T-helper 2 cell (primary cell): ENCODE results near the gene ITGB3BP.

Source experiments
- DNase-seq, 5 experiments: peaks; one replicate each; pipeline versions ENCODE4 v3.0.0 to v3.0.0-alpha.2; 2012 to 2022

The ITGB3BP gene

DNA sequence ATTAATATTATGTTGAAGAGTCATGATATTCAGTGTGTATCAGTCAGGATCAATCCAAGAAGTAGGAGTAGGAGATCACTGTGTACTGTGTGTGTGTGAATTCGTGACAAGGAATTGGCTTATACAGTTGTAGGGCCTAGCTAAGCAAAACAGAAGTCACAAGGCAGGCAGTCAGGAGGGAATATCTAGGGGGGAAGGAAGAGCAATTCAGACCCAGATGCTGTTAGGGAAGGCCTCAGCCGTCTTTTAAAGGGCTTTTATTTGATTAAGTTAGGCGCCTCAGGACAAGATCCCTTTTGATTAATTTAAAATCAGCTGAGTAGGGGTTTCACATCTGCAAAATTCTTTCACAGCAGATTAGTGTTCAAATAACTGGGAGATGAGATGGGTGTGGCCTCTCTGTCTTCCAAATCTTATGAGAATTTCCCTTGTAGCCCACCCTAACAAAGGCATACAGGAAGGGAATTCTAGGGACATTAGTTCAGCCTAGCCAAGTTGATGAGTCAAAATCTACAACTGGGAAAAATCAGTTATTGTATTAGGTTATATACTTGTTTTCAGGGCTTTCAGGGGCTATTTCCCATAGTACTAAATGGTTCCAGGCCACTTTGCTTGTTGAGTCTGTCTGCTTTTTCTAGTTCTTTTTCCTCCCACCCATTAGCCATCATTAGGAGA, 108.2 kb downstream of the ITGB3BP start:
- no peak for DNase-seq

DNA sequence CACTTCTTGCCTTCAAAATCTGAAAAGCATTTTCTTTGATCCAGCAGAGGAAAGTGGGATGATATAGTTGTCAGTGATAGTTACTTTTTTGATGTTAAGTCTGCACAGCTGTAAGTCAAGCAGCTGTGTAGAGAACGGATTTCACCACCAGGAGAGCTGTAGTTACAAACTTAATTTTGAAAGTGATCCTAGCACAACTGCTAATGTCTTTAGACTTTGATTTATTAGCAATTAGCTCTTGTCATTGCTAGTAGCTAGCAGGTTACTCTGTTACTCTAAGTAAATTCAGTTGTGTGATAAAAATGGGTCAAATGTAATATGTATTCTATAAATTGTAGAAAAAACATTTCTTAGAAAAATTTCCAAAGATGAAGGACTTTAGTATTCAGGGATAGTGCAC, 109.6 kb downstream of the ITGB3BP start:
- DNase-seq: no peak

DNA sequence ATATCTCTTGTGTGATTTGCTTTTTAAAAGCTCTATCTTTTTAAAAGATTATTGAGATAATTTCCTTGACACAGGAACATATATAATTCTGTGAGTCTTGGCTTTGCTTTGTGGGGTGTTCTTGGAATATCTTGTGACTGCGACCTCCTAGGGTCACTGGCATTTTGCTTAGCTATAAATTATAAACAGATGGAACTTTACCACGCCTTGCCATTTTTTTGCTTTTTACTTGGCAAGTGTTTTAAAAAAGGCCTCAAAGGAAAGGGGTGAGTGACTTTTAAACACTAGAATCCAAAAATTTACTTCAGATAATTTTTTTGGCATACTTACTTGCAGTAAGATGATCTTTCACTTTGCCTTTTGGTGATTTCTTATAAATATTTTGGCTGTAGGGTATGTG, 112.0 kb downstream of the ITGB3BP start:
- DNase-seq: no peak

DNA sequence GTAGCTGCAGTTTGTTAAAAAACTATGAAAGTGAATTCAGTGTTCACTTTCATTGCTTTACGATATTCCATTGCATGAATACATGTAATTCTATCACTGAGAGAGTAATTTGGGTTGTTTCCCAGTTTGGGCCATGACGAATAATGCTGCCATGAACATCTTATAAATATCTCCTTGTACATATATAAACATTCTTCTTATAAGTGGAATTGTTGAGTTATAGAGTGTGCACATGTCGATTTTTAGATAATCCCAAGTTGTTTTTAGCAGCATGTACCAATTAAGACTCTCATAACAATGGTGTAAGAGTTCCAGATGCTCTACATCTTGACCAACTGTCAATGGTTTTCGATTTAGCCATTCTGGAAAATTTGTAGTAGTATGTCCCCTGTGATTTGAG, 114.7 kb downstream of the ITGB3BP start:
- DNase-seq: no peak

DNA sequence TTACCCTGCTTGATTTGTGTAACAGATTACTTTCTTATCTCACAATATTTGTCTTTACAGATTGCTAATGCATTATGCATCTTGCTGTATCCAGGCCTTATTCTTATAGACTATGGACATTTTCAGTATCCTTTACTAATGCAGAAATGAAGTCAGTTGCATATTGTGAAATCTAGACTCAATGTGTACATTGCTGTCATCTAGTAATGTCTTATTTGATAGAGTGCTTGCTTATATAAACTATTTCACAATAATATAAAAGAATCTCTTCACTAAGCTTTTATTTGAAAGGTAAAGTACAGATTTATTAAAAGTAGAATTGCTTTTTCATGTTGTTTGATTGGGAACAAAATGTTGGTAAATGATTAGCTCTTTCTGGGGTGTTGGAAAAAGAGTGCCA, 116.0 kb downstream of the ITGB3BP start:
- no peak for DNase-seq

DNA sequence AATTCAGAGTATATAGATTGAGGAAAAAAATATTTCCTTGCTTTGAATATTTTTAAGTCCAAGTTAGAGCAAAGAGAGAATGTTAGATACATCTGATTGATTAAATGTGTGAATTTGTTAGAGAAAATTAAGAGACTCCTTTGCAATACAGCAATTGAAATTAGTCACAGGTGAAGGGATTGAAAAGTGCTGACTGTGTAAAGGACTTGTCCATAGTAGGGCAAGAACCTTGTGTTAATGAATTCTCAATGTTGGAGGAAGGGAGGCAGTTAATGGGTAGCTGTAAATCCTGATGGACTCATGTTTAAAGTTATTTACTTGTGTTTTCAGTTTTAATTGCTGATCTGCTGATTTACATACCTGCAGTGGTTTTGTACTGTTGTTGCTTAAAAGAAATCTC, 117.0 kb downstream of the ITGB3BP start:
- no peak for DNase-seq

DNA sequence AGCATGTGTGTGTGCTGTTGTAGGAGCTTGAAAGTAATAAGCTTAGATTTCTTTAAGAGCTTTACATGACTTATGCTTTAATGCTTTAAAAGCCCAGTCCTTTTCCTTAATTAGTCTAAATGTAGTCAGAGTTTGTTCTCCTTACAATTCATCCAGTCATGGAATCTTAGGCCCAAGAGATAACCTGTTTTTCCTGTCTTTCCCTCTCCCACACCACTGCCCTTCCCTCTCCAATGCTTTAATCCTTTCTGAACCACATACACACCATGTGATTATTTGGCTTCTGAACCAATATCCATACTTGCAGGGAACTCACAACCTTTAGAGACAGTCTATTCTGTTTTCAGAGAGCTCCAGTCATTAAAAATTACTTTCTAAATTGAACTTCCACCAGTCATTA, 118.0 kb downstream of the ITGB3BP start:
- DNase-seq: no peak

DNA sequence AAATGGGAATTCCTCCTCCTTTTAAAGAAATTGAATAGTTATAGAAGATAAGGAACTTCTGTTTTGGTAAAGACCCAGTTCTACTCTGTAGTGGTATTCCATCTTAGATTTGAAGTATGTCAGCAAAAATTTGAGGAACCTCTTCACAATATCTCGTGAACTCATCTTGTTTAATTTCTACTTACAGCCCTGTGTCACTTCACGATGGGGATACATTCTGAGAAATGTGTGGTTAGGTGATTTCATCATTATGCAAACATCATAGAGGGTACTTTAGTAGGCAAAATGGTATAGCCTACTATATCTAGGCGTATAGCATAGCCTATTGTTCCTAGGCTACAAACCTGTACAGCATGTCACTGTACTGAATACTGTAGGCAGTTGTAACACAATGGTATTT, 119.6 kb downstream of the ITGB3BP start:
- peak in 1 of 5 experiments; percentile 43 for DNase-seq

DNA sequence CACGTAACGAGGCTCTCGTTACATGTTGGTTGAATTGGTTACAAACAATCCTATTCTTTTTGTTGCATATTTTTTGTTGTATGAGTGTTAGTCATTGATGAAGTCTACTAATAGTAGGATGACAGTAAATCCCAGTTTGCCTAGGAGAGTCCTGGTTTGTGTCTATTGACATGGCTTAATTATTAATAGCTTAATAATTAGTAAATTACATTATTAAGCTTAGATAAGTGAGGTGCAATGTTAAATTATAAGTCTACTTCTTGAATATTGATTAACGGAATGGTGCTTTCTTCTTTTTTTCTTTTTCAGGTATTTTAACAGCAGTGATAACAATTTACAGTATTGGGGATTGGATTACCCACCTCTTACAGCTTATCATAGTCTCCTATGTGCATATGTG, 121.1 kb downstream of the ITGB3BP start:
- DNase-seq: no peak
